IMR-90 (cell line): ENCODE measurements around the gene PIP4K2B. TPM values are rescaled to one million over a fixed set of nuclear protein-coding genes. Genes with fewer than 3 reads are reported as not detected.

Experiments
- ATAC-seq: fragments of 200-7000 bp; cut with Tn5 transposase; 2 replicates; pipeline ENCODE4 v1.9.1; 2020; ENCODE audit warnings: low read depth, mild to moderate bottlenecking, moderate library complexity
- BruUV-seq: library from RNA; stranded (reverse); fragments of 400-500 nt; replicated peaks from 2 replicates; lab custom pipeline; 2021; lab: Mats Ljungman, UMichigan
- CTCF ChIA-PET: fragments of 300-600 bp; formaldehyde crosslinking; extraction: SDS; loops from one replicate; lab custom pipeline; 2021; ENCODE audit warnings: antibody characterized with exemption; lab: Yijun Ruan, JAX
- POLR2A ChIA-PET: fragments of 300-600 bp; sonication (Branson Sonifier 250); formaldehyde crosslinking; loops from one replicate; lab custom pipeline; 2022; ENCODE audit warnings: antibody characterized with exemption; ENCODE audit not compliant: unreplicated experiment; lab: Charles Lee
- DNase-seq: peaks from one replicate; pipeline ENCODE4 v3.0.0; 2013
- H2AFZ ChIP-seq: replicated peaks from 2 replicates; pipeline ENCODE3; 2013; ENCODE audit warnings: low read length, mild to moderate bottlenecking; ENCODE audit not compliant: poor library complexity
- H2AK5ac ChIP-seq: 2 replicates; pipeline ENCODE4 v1.6.1; 2013; ENCODE audit warnings: low read depth, low read length, inconsistent platforms
- H2AK9ac ChIP-seq: replicated peaks from 2 replicates; pipeline ENCODE3; 2013; ENCODE audit warnings: mild to moderate bottlenecking, low read depth, low read length, moderate library complexity; ENCODE audit not compliant: poor library complexity
- H2BK120ac ChIP-seq: 2 replicates; pipeline ENCODE4 v1.6.1; 2013; ENCODE audit warnings: low read depth, low read length, inconsistent platforms
- H2BK15ac ChIP-seq: 3 replicates; pipeline ENCODE4 v1.6.1; 2013; ENCODE audit warnings: low read depth, low read length, inconsistent platforms
- H2BK20ac ChIP-seq: 2 replicates; pipeline ENCODE4 v1.6.1; 2013; ENCODE audit warnings: low read depth, mild to moderate bottlenecking, inconsistent platforms, low read length, moderate library complexity
- H2BK5ac ChIP-seq: 2 replicates; pipeline ENCODE4 v1.6.1; 2013; ENCODE audit warnings: mild to moderate bottlenecking, low read depth, low read length, inconsistent platforms; ENCODE audit not compliant: poor library complexity, severe bottlenecking
- H3K14ac ChIP-seq: replicated peaks from 2 replicates; pipeline ENCODE4 v1.6.1; 2013; ENCODE audit warnings: low read depth, low read length, inconsistent platforms
- H3K18ac ChIP-seq: 2 replicates; pipeline ENCODE4 v1.6.1; 2013; ENCODE audit warnings: low read depth, low read length, control low read depth
- H3K23ac ChIP-seq: 2 replicates; pipeline ENCODE4 v1.6.1; 2013; ENCODE audit warnings: low read depth, low read length, inconsistent platforms
- H3K27ac ChIP-seq: 2 replicates; pipeline ENCODE4 v1.5.1; 2013; ENCODE audit warnings: mild to moderate bottlenecking, control low read depth, low read length; ENCODE audit not compliant: insufficient read depth
- H3K27me3 ChIP-seq: 2 replicates; pipeline ENCODE4 v1.6.1; 2013; ENCODE audit warnings: low read length; ENCODE audit not compliant: control insufficient read depth, insufficient read depth
- H3K36me3 ChIP-seq: 2 replicates; pipeline ENCODE4 v1.6.1; 2013; ENCODE audit warnings: low read length, mixed read lengths; ENCODE audit not compliant: control insufficient read depth, insufficient read depth
- H3K4ac ChIP-seq: 2 replicates; pipeline ENCODE4 v1.6.1; 2013; ENCODE audit warnings: low read depth, low read length, inconsistent platforms
- H3K4me1 ChIP-seq: 2 replicates; pipeline ENCODE4 v1.6.1; 2013; ENCODE audit warnings: low read length, mixed read lengths; ENCODE audit not compliant: control insufficient read depth, insufficient read depth
- H3K4me2 ChIP-seq: 2 replicates; pipeline ENCODE4 v1.6.1; 2013; ENCODE audit warnings: low read depth, mild to moderate bottlenecking, control low read depth, low read length, moderate library complexity
- H3K4me3 ChIP-seq: 2 replicates; pipeline ENCODE4 v1.5.1; 2013; ENCODE audit warnings: low read depth, mild to moderate bottlenecking, control low read depth, low read length, moderate library complexity; ENCODE audit not compliant: insufficient read depth
- H3K56ac ChIP-seq: 2 replicates; pipeline ENCODE4 v1.6.1; 2013; ENCODE audit warnings: low read length, inconsistent platforms; ENCODE audit not compliant: insufficient read depth; ENCODE audit errors: extremely low read depth
- H3K79me1 ChIP-seq, 2 experiments: 2 replicates each; pipeline ENCODE4 v1.6.1; 2013; ENCODE audit warnings: low read length in 2 of 2, inconsistent platforms in 1 of 2, low read depth in 1 of 2
- H3K9ac ChIP-seq: 2 replicates; pipeline ENCODE4 v1.6.1; 2013; ENCODE audit warnings: low read depth, low read length, control low read depth
- H3K9me1 ChIP-seq: 2 replicates; pipeline ENCODE4 v1.6.1; 2013; ENCODE audit warnings: low read length, inconsistent platforms; ENCODE audit not compliant: insufficient read depth
- H3K9me3 ChIP-seq: 2 replicates; pipeline ENCODE4 v1.6.1; 2013; ENCODE audit warnings: low read length; ENCODE audit not compliant: control insufficient read depth, insufficient read depth
- H4K20me1 ChIP-seq: 2 replicates; pipeline ENCODE4 v1.6.1; 2013; ENCODE audit warnings: low read length, inconsistent platforms; ENCODE audit not compliant: insufficient read depth
- H4K5ac ChIP-seq: 2 replicates; pipeline ENCODE4 v1.6.1; 2013; ENCODE audit warnings: mild to moderate bottlenecking, low read depth, low read length, control low read depth
- H4K8ac ChIP-seq, 2 experiments: 2 replicates each; pipeline ENCODE4 v1.6.1; 2013; ENCODE audit warnings: low read depth in 2 of 2, low read length in 2 of 2, control low read depth in 1 of 2, inconsistent platforms in 1 of 2
- H4K91ac ChIP-seq: 2 replicates; pipeline ENCODE4 v1.6.1; 2013; ENCODE audit warnings: low read depth, low read length, inconsistent platforms; ENCODE audit not compliant: insufficient read depth
- POLR2A ChIP-seq: IDR thresholded peaks from 2 replicates; pipeline ENCODE4 v1.6.1; 2012; ENCODE audit warnings: mild to moderate bottlenecking, low read depth, low read length
- WGBS, 2 experiments: methylation state at CpG; one replicate each; pipeline versions ENCODE4 v1.1.5 to v1.1.7; 2013; ENCODE audit warnings: missing lambda C conversion rate in 2 of 2; ENCODE audit not compliant: insufficient read length in 1 of 2; ENCODE audit errors: extremely low coverage in 2 of 2; 5-methylcytosine and 5-hydroxymethylcytosine counted together
- dilution Hi-C: fragments of 300-500 bp; cut with HindIII; formaldehyde crosslinking; loops from one replicate; pipeline ENCODE4 v1.14.3; 2018; ENCODE audit warnings: low sequenced_read_pairs; ENCODE audit not compliant: unreplicated experiment
- in situ Hi-C: fragments of 300-500 bp; cut with MboI; formaldehyde crosslinking; loops from 3 replicates; pipeline ENCODE4 v1.14.3; 2019; ENCODE audit warnings: low sequenced_read_pairs, inconsistent platforms, mixed read lengths
- intact Hi-C: fragments of 100-400 bp; cut with micrococcal nuclease; formaldehyde crosslinking; loops from 2 replicates; pipeline ENCODE4 v1.10.0; 2022
- polyA plus RNA-seq, 3 experiments: library from polyadenylated mRNA; depleted of rRNA; stranded (reverse); fragments of >200 nt; gene quantifications; 2 replicates each; pipeline ENCODE4 v1.2.3, GENCODE V29; 2012; ENCODE audit warnings: low replicate concordance in 1 of 3
- total RNA-seq: library from RNA; depleted of rRNA; stranded (reverse); fragments of >200 nt; gene quantifications from 2 replicates; pipeline ENCODE4 v1.2.3, GENCODE V29; 2012
- TF ChIP-seq, protein P1 (sequence below): fragments of 150-350 bp; IDR thresholded peaks from 2 replicates; pipeline ENCODE4 v1.6.1; 2017; ENCODE audit warnings: mild to moderate bottlenecking, antibody characterized with exemption, low read length, low read depth

Gene PIP4K2B
- total and polyA plus RNA-seq, 2 of the 4 experiments (the other 2 are of a cell fraction), result 40.0 to 40.2 TPM

DNA sequence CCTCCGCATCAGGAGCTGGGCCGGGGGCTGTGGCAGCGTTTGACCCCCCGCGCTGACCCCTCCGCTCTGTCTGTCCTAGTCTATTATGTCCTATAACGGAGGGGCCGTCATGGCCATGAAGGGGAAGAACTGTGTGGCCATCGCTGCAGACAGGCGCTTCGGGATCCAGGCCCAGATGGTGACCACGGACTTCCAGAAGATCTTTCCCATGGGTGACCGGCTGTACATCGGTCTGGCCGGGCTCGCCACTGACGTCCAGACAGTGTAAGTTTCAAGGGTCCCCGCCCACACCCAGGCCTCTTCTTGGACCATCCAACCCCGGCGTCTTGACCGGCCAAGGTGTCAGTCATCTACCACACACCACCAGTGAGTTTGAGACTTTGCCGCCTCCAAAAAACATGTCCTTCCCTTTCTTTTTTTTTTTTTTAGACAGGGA lies 46.3 kb downstream of the PIP4K2B start:
- peak overlapping the region; percentile 60; the same call in 1 of the 2 replicates for H4K91ac ChIP-seq
- peak overlapping the region; percentile 97 for H2AFZ ChIP-seq
- WGBS, 2 experiments, result 12% methylated on average over 15 of the region's 22 CpGs; no CpG with 5 or more reads in 1 of the 2 experiments
- H3K36me3 ChIP-seq, result peaks cover 18% of the 10 kb centered on the region
- peaks cover 10 to 39% of the 10 kb centered on the region in 2 experiments for H3K79me1 ChIP-seq
- peak overlapping the region; percentile 93 for H3K4ac ChIP-seq
- H4K5ac ChIP-seq, result no peak overlapping the region
- no peak overlapping the region for H2BK120ac ChIP-seq
- POLR2A ChIA-PET, result interaction anchor here (0.6 kb wide), 1 partner anchor 452 kb away, joined by 4 read pairs; no protein-coding TSS in a partner anchor
- no peaks in the 10 kb centered on the region for H3K9me3 ChIP-seq
- CTCF ChIA-PET, result no interaction called here
- peak overlapping the region; percentile 91 for H2AK9ac ChIP-seq
- ATAC-seq, result no peak
- H2AK5ac ChIP-seq, result peak overlapping the region; percentile 94
- peak overlapping the region; percentile 87 for H2BK5ac ChIP-seq
- H3K27me3 ChIP-seq, result no peaks in the 10 kb centered on the region
- peak overlapping the region; percentile 13 to 91; a peak in 3 of 4 replicates for H4K8ac ChIP-seq
- peak overlapping the region; percentile 74; the same call in 1 of the 2 replicates for H3K56ac ChIP-seq
- peak overlapping the region; percentile 84 for H3K4me3 ChIP-seq
- H3K27ac ChIP-seq, result peak overlapping the region; percentile 90
- H3K4me2 ChIP-seq, result peak overlapping the region; percentile 80
- no peak overlapping the region for H2BK15ac ChIP-seq
- intact Hi-C loops, result loop anchor here (5.0 kb wide), 1 partner anchor 119 kb away; the partner anchor contains the start of gene LASP1
- peak overlapping the region; percentile 75; the same call in 1 of the 2 replicates for H3K23ac ChIP-seq
- peaks cover 1% of the 10 kb centered on the region; the same call in 1 of the 2 replicates for H3K4me1 ChIP-seq
- no peak; the same call in 1 of the 2 replicates for TF ChIP-seq POLR2A
- TF ChIP-seq, protein P1, sequence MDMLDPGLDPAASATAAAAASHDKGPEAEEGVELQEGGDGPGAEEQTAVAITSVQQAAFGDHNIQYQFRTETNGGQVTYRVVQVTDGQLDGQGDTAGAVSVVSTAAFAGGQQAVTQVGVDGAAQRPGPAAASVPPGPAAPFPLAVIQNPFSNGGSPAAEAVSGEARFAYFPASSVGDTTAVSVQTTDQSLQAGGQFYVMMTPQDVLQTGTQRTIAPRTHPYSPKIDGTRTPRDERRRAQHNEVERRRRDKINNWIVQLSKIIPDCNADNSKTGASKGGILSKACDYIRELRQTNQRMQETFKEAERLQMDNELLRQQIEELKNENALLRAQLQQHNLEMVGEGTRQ, result no peak
- no peaks in the 10 kb centered on the region for H3K9me1 ChIP-seq
- DNase-seq, result no peak
- H2BK20ac ChIP-seq, result no peak overlapping the region
- H3K14ac ChIP-seq, result peak overlapping the region; percentile 90; the same call in 1 of the 2 replicates
- dilution Hi-C loops, result no loop called here
- H3K9ac ChIP-seq, result peak overlapping the region; percentile 97
- H4K20me1 ChIP-seq, result peaks cover 7% of the 10 kb centered on the region; the same call in 1 of the 2 replicates
- in situ Hi-C loops, result no loop called here
- BruUV-seq, result TSS peak; percentile 59
- no peak overlapping the region for H3K18ac ChIP-seq
